ENCODE data around the gene TBC1D4. TPM values are rescaled to one million over a fixed set of nuclear protein-coding genes. Genes with fewer than 3 reads are reported as not detected.

Gene TBC1D4
- total RNA-seq, 1 donor from 2014 or later = 5.3 TPM

DNA sequence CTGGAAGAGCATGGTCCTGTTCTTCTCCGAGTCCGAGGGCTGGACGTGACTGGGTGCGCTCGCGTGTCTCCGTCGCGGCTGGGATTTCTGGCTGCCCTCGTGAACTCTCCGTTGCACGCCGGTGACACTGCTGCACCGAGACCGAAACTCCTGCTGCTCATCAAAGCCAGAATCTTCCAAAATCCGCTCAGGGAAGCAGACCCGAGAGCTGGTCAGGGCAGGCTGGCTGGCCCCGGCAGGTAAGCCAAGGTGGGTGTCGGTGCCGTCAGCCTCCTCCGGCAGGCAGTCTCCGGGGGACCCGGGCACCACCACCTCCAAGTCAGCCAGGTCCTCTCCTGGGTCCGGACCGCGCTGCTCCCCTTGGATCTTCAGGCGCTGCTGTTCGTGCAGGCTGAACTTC, 119.9 kb downstream of the TBC1D4 start:
- H3K27me3 Mint-ChIP-seq (ENCODE audit: unreplicated experiment) = no peaks in the 10 kb centered on the region
- no peaks in the 10 kb centered on the region for H3K36me3 Mint-ChIP-seq (ENCODE audit: unreplicated experiment)
- peaks cover 37% of the 10 kb centered on the region for H3K4me1 Mint-ChIP-seq (ENCODE audit: unreplicated experiment)
- H3K4me3 Mint-ChIP-seq (ENCODE audit: unreplicated experiment) = no peak overlapping the region
- H3K27ac Mint-ChIP-seq (ENCODE audit: unreplicated experiment) = no peak overlapping the region
- no peak for DNase-seq (ENCODE audit: extremely low spot score, unreplicated experiment)
- H3K9me3 Mint-ChIP-seq (ENCODE audit: unreplicated experiment) = no peaks in the 10 kb centered on the region
- TF ChIP-seq, protein P1, sequence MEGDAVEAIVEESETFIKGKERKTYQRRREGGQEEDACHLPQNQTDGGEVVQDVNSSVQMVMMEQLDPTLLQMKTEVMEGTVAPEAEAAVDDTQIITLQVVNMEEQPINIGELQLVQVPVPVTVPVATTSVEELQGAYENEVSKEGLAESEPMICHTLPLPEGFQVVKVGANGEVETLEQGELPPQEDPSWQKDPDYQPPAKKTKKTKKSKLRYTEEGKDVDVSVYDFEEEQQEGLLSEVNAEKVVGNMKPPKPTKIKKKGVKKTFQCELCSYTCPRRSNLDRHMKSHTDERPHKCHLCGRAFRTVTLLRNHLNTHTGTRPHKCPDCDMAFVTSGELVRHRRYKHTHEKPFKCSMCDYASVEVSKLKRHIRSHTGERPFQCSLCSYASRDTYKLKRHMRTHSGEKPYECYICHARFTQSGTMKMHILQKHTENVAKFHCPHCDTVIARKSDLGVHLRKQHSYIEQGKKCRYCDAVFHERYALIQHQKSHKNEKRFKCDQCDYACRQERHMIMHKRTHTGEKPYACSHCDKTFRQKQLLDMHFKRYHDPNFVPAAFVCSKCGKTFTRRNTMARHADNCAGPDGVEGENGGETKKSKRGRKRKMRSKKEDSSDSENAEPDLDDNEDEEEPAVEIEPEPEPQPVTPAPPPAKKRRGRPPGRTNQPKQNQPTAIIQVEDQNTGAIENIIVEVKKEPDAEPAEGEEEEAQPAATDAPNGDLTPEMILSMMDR (IDR thresholded peaks at IDR 0.05) = no peak

DNA sequence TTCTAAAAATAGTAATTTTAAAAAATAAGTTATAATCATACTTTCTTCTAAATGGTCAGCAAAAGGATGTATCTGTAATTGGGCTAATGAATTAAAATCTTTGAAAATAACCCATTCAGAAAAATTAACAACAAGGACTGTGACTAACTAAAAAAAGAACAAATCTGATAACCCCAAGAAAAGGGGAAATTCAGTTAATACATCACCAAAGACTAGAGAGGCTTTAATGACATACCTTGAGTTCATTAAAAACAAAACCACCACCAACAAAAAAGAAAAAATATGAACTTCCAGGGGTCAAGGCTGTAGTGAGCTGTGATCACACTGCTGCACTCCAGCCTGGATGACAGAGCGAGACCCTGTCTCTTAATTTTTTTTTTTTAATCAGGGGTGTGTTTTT, 121.8 kb downstream of the TBC1D4 start:
- Mint-ChIP-seq H3K27ac (ENCODE audit: unreplicated experiment) (no peak overlapping the region), H3K36me3 (ENCODE audit: unreplicated experiment) (no peaks in the 10 kb centered on the region), H3K27me3 (ENCODE audit: unreplicated experiment) (no peaks in the 10 kb centered on the region), H3K4me3 (ENCODE audit: unreplicated experiment) (no peak overlapping the region), H3K9me3 (ENCODE audit: unreplicated experiment) (no peaks in the 10 kb centered on the region), H3K4me1 (ENCODE audit: unreplicated experiment) (peaks cover 38% of the 10 kb centered on the region)
- DNase-seq (ENCODE audit: extremely low spot score, unreplicated experiment) = no peak
- TF ChIP-seq, protein P1 (IDR thresholded peaks at IDR 0.05) = no peak

DNA sequence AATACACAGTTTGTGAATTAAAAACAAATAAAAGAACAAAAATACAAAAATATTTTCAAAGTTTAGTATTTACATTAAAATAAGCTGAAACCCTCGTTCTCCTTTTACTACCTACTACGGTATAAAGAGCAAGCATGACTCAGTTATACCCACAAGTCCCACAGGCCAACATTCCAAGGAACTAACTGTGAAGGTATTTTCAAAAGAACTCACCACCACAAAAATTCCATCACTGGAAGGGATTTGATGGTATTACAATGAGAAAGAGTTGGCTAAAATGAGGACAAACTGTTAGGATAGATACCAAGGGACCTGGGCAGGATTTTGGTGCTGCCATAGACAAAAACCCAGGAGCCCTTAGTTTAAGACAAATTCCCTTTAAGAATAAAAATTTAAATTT, 122.7 kb downstream of the TBC1D4 start:
- TF ChIP-seq, protein P1 (IDR thresholded peaks at IDR 0.05) = no peak
- Mint-ChIP-seq H3K36me3 (ENCODE audit: unreplicated experiment) (no peaks in the 10 kb centered on the region), H3K27ac (ENCODE audit: unreplicated experiment) (no peak overlapping the region), H3K4me3 (ENCODE audit: unreplicated experiment) (no peak overlapping the region), H3K4me1 (ENCODE audit: unreplicated experiment) (peaks cover 46% of the 10 kb centered on the region), H3K27me3 (ENCODE audit: unreplicated experiment) (no peaks in the 10 kb centered on the region), H3K9me3 (ENCODE audit: unreplicated experiment) (no peaks in the 10 kb centered on the region)
- no peak for DNase-seq (ENCODE audit: extremely low spot score, unreplicated experiment)

DNA sequence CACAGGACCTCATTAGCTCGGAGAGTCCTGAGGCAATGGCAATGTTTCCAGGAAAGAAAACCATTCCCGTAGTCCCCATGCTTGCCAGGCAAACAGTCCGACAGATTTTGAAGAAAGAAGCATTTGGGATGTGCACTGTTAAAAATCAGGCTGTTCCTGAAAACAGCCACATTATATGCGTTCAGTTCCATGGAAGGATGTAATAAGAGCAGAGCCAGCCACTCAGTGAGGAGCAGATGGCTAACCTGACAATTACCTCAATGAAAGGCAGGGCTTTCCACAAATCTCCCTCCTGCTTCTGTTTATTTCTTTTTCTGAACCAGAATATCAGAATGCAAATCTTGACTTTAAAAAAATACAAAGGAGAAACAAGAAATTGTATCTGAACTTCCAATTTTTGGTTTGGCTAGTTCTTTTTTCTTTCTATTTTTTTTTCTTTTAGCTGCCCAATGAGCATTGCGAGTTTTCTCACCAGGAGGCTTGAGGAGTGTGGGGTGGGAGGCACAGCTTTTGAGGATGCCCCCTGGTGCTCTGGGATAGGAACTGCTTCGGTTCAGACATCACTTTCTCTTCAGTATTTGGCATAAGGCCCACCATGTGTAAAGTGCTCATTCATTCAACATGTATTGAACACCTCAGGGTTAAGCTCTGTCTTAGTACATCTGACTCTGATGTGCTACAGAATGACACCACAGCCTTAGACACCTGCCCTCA, 124.2 kb downstream of the TBC1D4 start:
- no peak overlapping the region for H3K27ac Mint-ChIP-seq (ENCODE audit: unreplicated experiment)
- H3K4me1 Mint-ChIP-seq (ENCODE audit: unreplicated experiment) = peaks cover 54% of the 10 kb centered on the region

DNA sequence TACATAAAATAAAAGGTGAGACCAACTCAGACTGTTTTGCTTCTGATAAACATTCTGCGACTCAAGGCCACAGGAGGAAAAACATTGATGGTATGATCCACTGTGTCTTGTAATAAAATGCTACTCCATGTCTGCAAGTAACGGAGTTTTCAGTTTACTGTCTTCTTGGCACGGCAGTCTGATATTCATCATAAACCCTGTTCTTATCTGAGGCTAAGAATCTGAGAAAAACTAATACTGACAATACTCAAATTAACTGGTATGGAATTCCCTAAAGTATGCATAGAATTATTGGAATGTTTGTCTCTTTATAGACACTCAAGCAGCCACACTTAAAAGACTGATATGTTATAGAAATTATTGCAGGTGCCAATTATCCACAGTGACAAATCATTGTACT, 125.5 kb downstream of the TBC1D4 start:
- no peaks in the 10 kb centered on the region for H3K9me3 Mint-ChIP-seq (ENCODE audit: unreplicated experiment)
- no peak for DNase-seq (ENCODE audit: extremely low spot score, unreplicated experiment)

More for the DNA sequence above, 124.2 kb downstream of the TBC1D4 start:
- Mint-ChIP-seq H3K36me3 (ENCODE audit: unreplicated experiment) (no peaks in the 10 kb centered on the region), H3K4me3 (ENCODE audit: unreplicated experiment) (no peak overlapping the region), H3K9me3 (ENCODE audit: unreplicated experiment) (no peaks in the 10 kb centered on the region), H3K27me3 (ENCODE audit: unreplicated experiment) (no peaks in the 10 kb centered on the region)
- TF ChIP-seq, protein P1 (IDR thresholded peaks at IDR 0.05) = peak; percentile 57
- DNase-seq (ENCODE audit: extremely low spot score, unreplicated experiment) = no peak

More for the DNA sequence above, 125.5 kb downstream of the TBC1D4 start:
- no peak overlapping the region for H3K4me3 Mint-ChIP-seq (ENCODE audit: unreplicated experiment)
- TF ChIP-seq, protein P1 (IDR thresholded peaks at IDR 0.05) = no peak
- no peaks in the 10 kb centered on the region for H3K27me3 Mint-ChIP-seq (ENCODE audit: unreplicated experiment)
- H3K27ac Mint-ChIP-seq (ENCODE audit: unreplicated experiment) = no peak overlapping the region
- H3K4me1 Mint-ChIP-seq (ENCODE audit: unreplicated experiment) = peaks cover 54% of the 10 kb centered on the region
- no peaks in the 10 kb centered on the region for H3K36me3 Mint-ChIP-seq (ENCODE audit: unreplicated experiment)

Measured in osteocyte (in vitro differentiated cells).